ENCODE results near the gene TMEM150A.
A peak's percentile ranks its signal among the peaks of the same experiment; 100 is the strongest.
"Not testable (repeated sequence)": the region's sequence is repeated elsewhere in the genome, so short reads cannot be mapped to it uniquely, and the experiment has no call there.

Gene TMEM150A

GRCh38 chr2:85611705-85612587 is 9.4 kb upstream of the TMEM150A start, which contains the start of gene C2orf68:
Gene C2orf68, minus strand, starts transcription at chr2:85612066. Its CDS starts 82 bp downstream, at chr2:85611984.
- peak; percentile 82 for DNase-seq

DNA sequence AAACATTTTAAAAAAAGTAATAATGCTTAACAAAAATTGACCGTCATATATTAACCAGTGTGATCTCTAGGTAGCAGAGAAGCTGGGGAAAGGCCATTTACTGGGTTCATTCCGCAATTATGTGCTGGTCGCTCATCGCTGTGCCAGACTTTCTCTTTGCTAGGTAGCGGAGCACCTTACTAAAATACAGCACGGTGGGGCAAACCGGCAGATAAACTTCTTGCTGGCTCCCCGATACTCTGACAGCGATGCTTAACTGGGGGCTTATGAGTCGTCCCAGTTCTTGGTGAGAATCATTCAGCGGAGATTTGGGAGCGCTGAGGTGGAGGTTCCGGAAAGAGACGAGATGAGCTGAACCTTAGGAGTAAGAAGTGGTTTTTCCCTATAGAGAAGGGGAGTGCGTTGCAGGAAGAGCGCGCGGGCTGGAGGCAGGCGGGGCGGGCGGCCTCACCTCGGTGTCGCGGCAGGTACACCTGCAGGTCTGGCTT is 8.8 kb upstream of the TMEM150A start:
- DNase-seq = no peak

GRCh38 chr2:85607268-85608215 is 5.0 kb upstream of the TMEM150A start:
- DNase-seq = no peak

- no peak for DNase-seq
Observed at GRCh38 chr2:85606116-85606455, 3.6 kb upstream of the TMEM150A start.

GRCh38 chr2:85605406-85606115 is 3.1 kb upstream of the TMEM150A start:
- no peak for DNase-seq

GRCh38 chr2:85604568-85605339 is 2.3 kb upstream of the TMEM150A start:
- DNase-seq = no peak

GRCh38 chr2:85604133-85604444 is 1.6 kb upstream of the TMEM150A start:
- DNase-seq = not testable (repeated sequence)

DNA sequence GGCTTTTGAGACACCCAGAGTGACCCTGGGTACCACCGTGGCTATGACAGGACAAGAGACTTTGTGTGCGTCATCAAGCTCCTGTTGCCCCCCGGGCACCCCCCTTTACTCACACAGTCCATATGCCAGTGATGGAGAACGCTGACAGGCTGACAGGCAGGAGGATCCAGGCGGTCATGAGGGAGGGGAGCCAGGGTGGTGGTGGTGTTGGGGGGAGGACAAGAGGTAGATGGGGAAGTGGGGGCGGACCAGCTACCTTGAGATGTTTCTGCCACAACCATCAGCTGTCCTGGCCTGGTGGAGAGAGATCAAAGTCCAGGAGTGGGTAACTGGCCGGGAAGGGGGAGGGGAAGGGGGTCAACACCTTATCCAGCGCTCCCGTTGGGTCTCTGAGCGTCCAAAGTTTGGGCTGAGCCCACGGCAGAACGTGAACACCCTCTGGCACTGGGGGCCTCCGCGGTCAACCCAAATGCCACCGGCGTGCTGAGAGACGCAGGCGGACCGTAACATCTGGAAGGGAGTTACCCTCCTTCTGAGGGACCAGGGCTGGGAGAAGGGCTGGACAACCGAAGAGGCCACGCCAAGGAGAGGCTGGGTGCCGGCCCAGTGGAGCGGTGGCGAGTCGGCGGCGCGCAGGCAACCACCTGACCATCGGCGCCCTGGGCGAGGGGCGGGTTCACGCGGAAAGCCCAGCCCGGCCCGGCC is 575 bp downstream of the TMEM150A start:
- DNase-seq = no peak

DNA sequence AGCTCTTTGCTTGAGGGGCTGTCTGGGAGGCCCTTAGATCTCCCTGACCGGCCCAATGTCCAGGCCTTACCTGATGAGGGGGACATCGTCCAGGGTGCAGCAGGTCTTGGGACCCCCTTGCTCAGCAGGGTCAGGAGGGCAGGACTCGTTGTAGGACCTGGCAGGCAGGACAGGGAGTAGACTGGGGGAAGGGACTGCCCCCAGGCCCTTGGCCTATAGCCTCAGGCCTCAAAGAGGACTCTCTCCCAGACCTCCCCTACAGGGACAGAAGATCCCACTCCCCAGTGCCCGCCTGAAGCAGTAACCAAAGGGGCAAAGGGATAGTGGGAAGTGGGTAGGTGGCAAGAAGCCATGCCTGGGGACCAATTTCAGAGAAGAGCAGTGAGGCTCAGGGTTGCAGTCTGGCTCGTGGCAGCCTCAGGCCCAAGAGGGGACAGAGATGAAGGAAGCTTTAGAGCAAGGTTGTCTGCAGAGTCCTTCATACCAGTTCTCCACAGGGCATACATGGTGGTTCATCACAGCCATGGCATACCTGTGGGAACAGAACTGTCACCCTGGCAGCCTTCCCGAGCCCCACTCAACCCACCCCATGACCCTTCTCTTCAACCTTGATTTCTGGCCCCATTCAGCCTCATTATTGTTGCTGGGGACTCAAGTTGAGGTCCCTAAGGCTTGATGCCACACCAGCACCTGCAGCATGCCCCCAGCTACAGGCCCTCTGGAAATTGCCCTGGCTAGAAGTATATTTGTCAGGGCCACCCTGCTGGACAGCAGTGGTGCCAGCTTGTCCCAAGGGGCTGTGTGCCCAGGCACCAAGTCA is 1.3 kb downstream of the TMEM150A start:
- DNase-seq = no peak

GRCh38 chr2:85600235-85600575 is 2.3 kb downstream of the TMEM150A start:
- no peak for DNase-seq

- no peak for DNase-seq
Observed at GRCh38 chr2:85599468-85600234, 2.8 kb downstream of the TMEM150A start.

DNA sequence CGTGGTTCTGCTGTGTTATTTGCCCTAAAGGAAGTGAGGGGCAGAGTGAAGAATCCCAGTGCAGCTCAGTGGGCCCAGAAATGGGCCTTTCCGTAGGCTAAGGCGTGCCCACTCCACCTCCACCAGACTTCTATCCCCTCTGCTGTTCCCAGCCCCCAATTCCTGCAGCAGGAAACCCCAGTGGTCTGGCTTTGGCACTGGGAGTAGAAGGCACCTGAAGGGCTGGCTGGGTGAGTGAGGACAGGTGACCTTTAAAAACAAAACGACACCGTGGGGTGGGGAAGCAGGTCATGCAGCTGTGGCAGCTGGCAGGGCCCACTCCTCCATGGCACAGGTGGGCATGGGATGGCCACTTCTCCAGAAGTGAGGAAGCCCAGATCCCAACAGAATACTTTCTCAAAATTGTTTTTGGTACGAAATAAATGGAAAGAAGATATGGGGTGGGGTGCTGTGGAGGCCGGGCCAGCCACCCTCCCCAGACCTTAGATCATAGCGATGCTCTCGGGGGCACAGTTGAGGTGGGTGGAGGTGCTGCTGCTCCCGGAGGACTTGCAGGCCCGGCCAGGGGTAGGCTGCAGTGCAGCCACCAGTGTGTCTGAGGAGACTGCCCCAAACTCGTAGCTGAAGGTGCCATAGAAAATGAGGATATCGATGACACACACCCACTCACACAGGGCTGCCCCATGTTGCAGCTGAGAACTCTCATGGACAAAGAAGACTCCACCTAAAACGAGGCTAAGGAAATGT is 3.7 kb downstream of the TMEM150A start:
- no peak for DNase-seq

DNA sequence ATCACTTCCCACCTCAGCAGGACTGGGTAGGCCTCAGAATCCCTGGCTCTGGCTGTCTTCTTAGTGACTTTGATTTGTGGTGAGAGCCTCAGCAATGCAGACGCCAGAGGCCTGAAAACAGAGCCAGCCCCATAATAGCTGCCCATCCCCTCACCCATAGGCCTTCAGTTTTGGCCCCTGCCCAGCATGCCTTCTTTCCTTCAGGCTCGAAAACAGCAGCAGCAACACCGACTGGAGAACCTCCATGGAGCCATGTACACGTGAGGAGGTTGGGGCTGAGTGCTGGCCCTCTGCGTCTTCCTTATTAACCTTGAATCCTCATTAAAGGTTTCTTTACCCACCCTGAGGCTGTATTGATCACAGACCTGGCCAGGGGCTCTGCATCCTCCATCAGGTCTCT is 5.3 kb downstream of the TMEM150A start:
- DNase-seq = no peak

- no peak for DNase-seq
Observed at GRCh38 chr2:85596486-85597143, 5.9 kb downstream of the TMEM150A start.

DNA sequence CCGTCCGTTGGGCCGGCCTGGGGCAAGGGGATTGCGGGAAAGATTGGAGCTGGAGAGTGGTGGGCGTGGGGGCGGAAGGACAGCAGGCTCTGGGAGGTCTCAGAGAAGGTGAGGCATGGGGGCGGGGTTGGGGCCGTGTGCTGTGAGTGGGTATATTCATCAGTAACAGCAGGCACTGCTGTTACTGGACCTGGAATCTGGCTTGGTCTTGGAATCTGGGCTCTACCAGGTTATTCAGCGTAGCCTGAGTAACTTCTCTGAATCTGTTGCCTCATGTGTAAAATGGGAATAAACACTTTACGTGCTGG is 6.5 kb downstream of the TMEM150A start:
- no peak for DNase-seq

- peak; percentile 87 for DNase-seq
Observed at GRCh38 chr2:85595301-85596025, 7.0 kb downstream of the TMEM150A start, which contains the start of gene RNF181. Gene RNF181, plus strand, starts transcription at chr2:85595745. Its CDS starts 19 bp downstream, at chr2:85595764.

- no peak for DNase-seq
Observed at GRCh38 chr2:85594715-85595300, 7.7 kb downstream of the TMEM150A start.

- DNase-seq = no peak
Observed at GRCh38 chr2:85593023-85593422, 9.5 kb downstream of the TMEM150A start.
